Transverse colon (tissue), 4 donors: ENCODE measurements around the gene SP9.

ENCODE experiments used
- POLR2AphosphoS5 ChIP-seq, 3 donors: sonication (generic); formaldehyde crosslinking; IDR thresholded peaks; one replicate each; pipeline ENCODE4 v1.6.1; 2016; ENCODE audit warnings: antibody characterized with exemption in 3 of 3
- TF ChIP-seq, protein P1 (sequence below), 5 experiments: fragments of 200-600 bp in 3 of 5; fragments of 450-650 bp in 2 of 5; sonication (generic) in 3 of 5; IDR thresholded peaks; 1 replicate in 2 of 5; 2 replicates in 3 of 5; pipeline ENCODE4 v1.5.1; 2016 to 2017; ENCODE audit warnings: antibody characterized with exemption in 5 of 5, inconsistent platforms in 3 of 5, mild to moderate bottlenecking in 2 of 5, moderate library complexity in 1 of 5

DNA sequence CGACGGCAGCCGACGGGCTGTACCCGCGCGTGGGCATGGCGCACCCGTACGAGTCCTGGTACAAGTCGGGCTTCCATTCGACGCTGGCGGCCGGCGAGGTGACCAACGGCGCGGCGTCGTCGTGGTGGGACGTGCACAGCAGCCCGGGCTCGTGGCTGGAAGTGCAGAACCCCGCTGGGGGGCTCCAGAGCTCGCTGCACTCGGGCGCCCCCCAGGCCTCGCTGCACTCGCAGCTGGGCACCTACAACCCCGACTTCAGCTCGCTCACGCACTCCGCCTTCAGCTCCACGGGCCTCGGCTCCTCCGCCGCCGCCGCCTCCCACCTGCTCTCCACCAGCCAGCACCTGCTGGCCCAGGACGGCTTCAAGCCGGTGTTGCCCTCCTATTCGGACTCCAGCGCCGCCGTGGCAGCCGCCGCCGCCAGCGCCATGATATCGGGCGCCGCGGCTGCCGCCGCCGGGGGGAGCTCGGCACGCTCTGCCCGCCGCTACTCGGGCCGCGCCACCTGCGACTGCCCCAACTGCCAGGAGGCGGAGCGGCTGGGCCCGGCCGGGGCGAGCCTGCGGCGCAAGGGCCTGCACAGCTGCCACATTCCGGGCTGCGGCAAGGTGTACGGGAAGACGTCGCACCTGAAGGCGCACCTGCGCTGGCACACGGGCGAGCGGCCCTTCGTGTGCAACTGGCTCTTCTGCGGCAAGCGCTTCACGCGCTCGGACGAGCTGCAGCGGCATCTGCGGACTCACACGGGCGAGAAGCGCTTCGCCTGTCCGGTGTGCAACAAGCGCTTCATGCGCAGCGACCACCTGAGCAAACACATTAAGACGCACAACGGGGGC, 2.0 kb downstream of the SP9 start:
- TF ChIP-seq, protein P1, sequence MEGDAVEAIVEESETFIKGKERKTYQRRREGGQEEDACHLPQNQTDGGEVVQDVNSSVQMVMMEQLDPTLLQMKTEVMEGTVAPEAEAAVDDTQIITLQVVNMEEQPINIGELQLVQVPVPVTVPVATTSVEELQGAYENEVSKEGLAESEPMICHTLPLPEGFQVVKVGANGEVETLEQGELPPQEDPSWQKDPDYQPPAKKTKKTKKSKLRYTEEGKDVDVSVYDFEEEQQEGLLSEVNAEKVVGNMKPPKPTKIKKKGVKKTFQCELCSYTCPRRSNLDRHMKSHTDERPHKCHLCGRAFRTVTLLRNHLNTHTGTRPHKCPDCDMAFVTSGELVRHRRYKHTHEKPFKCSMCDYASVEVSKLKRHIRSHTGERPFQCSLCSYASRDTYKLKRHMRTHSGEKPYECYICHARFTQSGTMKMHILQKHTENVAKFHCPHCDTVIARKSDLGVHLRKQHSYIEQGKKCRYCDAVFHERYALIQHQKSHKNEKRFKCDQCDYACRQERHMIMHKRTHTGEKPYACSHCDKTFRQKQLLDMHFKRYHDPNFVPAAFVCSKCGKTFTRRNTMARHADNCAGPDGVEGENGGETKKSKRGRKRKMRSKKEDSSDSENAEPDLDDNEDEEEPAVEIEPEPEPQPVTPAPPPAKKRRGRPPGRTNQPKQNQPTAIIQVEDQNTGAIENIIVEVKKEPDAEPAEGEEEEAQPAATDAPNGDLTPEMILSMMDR (IDR thresholded peaks at IDR 0.05): peak in 2 of 5 experiments; percentile 18
- TF ChIP-seq POLR2AphosphoS5 (IDR thresholded peaks at IDR 0.05): no peak
